Measurements from ENCODE around the gene NMT2. TPM values are rescaled to one million over a fixed set of nuclear protein-coding genes. Genes with fewer than 3 reads are reported as not detected.

Gene NMT2
- total and polyA plus RNA-seq, 7 donors: 3.9 to 12.9 (median 8.2) TPM

DNA sequence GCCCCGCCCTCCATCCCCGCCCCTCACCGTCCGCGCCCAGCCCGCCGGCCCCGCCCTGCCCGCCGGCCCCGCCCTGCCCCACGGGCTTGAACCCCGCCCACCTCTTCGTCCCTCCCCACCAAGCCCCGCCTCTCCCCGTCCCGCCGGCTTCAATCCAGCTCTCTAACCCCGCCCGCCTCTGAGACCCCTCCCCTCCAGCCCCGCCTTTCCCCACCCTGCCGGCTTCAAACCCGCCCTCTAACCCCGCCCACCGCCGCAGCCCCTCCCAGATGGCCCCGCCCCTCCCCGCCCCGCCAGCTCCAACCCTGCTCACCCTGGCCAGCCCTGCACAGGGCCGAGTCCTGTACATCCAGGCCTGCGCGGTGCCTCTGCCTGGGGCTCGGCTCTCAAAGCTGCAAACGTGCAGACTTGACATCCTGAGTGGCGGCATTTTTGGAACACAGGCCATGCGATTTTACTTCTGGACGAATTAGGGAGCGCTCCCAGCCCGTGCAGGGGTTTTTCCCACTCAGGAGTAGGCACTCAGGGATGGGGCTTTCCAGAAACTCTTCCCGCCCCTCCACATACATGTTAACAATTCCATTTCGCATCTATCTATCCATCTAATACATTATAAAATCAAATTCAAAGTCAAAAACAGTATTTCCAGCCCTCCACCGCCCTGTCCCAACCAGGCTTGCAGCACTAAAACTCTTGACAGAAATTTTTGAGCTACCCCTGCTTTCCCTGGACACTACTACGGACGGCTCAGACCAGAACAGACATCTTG is 477 bp upstream of the NMT2 start:
- Histone ChIP-seq H3K4me3 (peak overlapping the region; percentile 48), H3K36me3 (ENCODE audit: insufficient read depth in 1 of 2, low read depth in 1 of 2) (no peaks in the 10 kb centered on the region), H3K27me3 (ENCODE audit: insufficient read depth in 3 of 3, low read length in 2 of 3) (no peaks in the 10 kb centered on the region), H3K4me1 (peaks cover 33% of the 10 kb centered on the region), H3K9me3 (no peaks in the 10 kb centered on the region), H3K27ac (peak overlapping the region; percentile 58)
- TF ChIP-seq, protein P1, sequence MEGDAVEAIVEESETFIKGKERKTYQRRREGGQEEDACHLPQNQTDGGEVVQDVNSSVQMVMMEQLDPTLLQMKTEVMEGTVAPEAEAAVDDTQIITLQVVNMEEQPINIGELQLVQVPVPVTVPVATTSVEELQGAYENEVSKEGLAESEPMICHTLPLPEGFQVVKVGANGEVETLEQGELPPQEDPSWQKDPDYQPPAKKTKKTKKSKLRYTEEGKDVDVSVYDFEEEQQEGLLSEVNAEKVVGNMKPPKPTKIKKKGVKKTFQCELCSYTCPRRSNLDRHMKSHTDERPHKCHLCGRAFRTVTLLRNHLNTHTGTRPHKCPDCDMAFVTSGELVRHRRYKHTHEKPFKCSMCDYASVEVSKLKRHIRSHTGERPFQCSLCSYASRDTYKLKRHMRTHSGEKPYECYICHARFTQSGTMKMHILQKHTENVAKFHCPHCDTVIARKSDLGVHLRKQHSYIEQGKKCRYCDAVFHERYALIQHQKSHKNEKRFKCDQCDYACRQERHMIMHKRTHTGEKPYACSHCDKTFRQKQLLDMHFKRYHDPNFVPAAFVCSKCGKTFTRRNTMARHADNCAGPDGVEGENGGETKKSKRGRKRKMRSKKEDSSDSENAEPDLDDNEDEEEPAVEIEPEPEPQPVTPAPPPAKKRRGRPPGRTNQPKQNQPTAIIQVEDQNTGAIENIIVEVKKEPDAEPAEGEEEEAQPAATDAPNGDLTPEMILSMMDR (IDR thresholded peaks at IDR 0.05): no peak
- intact Hi-C loops (cut with DNase I): loop anchor here (2.0 to 10.0 kb wide), 5 partner anchors 72 to 1276 kb away; partner anchors contain the start of genes CDNF (in 2 of the 2), HSPA14 (in 2 of the 2), MSANTD7 (in 2 of the 2) and RPP38 (in 2 of the 2)
- DNase-seq: peak; percentile 95 to 98
- peak; percentile 89 to 95 (median 92) for ATAC-seq
- 10 to 17% (median 12%) methylated on average over 24 to 37 of the region's 44 CpGs for WGBS, 3 donors

DNA sequence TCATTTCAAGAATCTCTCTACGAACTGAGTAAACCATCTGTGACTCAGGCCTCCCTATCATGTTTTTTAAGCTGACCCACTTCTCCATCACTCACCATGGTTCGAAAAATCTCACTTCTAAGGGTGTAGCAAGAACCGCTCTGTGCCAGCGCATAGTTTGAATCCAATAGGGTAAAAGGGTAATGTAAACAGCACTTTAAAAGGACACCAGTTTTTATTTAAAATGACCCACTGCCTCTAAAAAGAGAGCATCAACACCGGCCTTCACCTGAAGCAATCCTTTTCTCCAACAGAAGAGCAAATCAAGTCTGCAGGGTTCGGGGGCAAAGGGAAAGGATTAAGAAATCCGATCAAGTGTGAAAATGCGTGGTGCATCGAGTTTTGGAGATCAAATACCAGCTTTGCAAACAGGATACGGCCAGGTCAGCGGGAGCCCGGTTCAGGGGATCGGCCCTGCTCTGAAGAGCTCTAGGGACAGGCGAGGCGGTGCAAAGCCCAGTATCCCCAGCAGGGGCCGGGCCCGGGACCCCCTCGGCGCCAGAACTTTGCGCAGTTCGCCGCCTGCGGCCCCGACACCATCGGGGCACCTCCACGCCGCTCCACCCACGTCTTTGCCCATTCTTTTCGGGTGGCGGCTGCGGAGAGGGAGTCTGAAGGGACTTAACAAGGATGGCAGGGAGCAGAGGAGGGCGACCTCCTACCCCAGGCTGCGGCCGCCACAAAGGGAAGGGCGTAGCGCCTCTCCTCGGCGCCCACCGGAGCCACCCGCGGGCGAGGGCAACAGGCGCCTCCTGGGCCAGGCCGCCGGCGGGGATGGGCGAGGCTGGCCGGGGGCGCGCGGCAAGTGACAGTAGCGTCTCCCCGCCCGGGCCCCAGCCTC is 842 bp downstream of the NMT2 start:
- intact Hi-C loops (cut with DNase I): loop anchor here (2.0 to 10.0 kb wide), 5 partner anchors 70 to 1277 kb away; partner anchors contain the start of genes CDNF (in 2 of the 2), HSPA14 (in 2 of the 2), MSANTD7 (in 2 of the 2) and RPP38 (in 2 of the 2)
- H3K9me3 ChIP-seq: no peaks in the 10 kb centered on the region
- peak; percentile 15 to 41 (median 23) for ATAC-seq
- H3K4me1 ChIP-seq: peaks cover 37% of the 10 kb centered on the region
- DNase-seq: peak; percentile 47 to 73
- 2 to 3% (median 3%) methylated on average over 34 to 54 of the region's 54 CpGs for WGBS, 3 donors
- peak overlapping the region; percentile 86 for H3K4me3 ChIP-seq
- H3K27ac ChIP-seq: peak overlapping the region; percentile 88
- TF ChIP-seq, protein P1 (IDR thresholded peaks at IDR 0.05): peak; percentile 44
- H3K27me3 ChIP-seq (ENCODE audit: insufficient read depth in 3 of 3, low read length in 2 of 3): no peaks in the 10 kb centered on the region
- H3K36me3 ChIP-seq (ENCODE audit: insufficient read depth in 1 of 2, low read depth in 1 of 2): no peaks in the 10 kb centered on the region

DNA sequence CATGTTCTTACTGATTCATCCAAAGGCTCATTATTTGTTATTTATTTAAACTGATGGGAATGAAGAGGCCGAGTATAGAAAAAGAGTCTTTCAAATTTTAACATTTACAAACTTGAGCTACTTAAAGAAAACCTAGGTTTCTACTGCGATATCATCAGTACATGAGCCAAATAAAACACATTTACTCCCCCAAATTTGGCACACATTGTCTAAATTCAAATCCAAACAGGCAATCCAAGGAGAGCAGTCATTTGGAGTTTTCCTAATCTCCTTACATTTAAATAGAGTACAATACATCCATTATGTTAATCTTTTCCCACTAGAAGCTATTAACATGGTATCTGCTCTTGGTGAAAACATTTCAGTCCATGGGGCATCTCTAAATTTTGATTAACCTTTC is 2.2 kb downstream of the NMT2 start:
- H3K27ac ChIP-seq: no peak overlapping the region
- H3K36me3 ChIP-seq (ENCODE audit: insufficient read depth in 1 of 2, low read depth in 1 of 2): no peaks in the 10 kb centered on the region
- TF ChIP-seq, protein P1 (IDR thresholded peaks at IDR 0.05): no peak
- H3K4me3 ChIP-seq: peak overlapping the region; percentile 86
- 73 to 92% (median 76%) methylated on average over 2 of the region's 2 CpGs for WGBS, 3 donors
- intact Hi-C loops (cut with DNase I): loop anchor here (5.0 to 10.0 kb wide), 4 partner anchors 69 to 1278 kb away; partner anchors contain the start of genes CDNF (in 2 of the 2), HSPA14 (in 2 of the 2), MSANTD7 (in 2 of the 2) and RPP38 (in 2 of the 2)
- H3K4me1 ChIP-seq: peaks cover 37% of the 10 kb centered on the region
- DNase-seq (no peak), ATAC-seq (no peak)
- no peaks in the 10 kb centered on the region for H3K27me3 ChIP-seq (ENCODE audit: insufficient read depth in 3 of 3, low read length in 2 of 3)
- H3K9me3 ChIP-seq: no peaks in the 10 kb centered on the region

DNA sequence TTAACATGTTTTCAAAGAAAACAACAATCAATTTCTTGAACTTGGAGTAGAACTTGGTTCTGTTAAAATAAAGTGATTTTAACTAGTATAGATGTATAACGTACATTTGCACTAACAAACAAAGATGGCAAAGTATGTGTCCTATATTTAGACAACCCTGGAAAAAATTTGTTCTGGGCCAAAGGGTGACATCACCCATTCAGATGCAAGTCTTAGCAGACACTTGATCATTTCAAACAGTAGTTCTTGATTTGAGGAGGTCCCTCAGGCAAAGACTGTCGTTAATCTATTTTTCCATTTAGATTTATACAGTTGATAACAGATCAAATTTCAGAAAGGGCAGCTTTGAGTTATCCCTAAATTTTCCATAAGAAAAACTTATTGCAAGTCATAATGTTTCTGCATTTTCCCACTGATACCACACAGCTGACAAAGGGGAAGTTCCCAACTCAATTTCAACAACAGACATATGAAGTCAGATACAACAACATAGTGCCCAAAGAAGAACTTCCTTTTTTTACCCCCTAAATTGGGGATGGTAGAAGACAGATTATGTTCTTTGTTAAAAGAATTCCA is 5.2 kb downstream of the NMT2 start:
- intact Hi-C loops (cut with DNase I): loop anchor here (10.0 kb wide), 2 partner anchors 329 to 1281 kb away; partner anchors contain the start of genes CDNF (in 1 of the 2), HSPA14 (in 1 of the 2) and MSANTD7 (in 1 of the 2)
- no peak for DNase-seq
- WGBS, 3 donors: 25 to 47% (median 32%) methylated on average over 2 of the region's 2 CpGs
- no peaks in the 10 kb centered on the region for H3K27me3 ChIP-seq (ENCODE audit: insufficient read depth in 3 of 3, low read length in 2 of 3)
- TF ChIP-seq, protein P1 (IDR thresholded peaks at IDR 0.05): no peak
- H3K9me3 ChIP-seq: no peaks in the 10 kb centered on the region
- no peak overlapping the region for H3K27ac ChIP-seq
- no peaks in the 10 kb centered on the region for H3K36me3 ChIP-seq (ENCODE audit: insufficient read depth in 1 of 2, low read depth in 1 of 2)
- no peak for ATAC-seq
- peaks cover 19% of the 10 kb centered on the region for H3K4me1 ChIP-seq
- H3K4me3 ChIP-seq: no peak overlapping the region

Data from psoas muscle (tissue), 8 donors.